LNCaP clone FGC (cell line): Measurements from ENCODE around the gene CPA2.

Experiments used
- DNase-seq: peaks from one replicate; pipeline ENCODE4 v3.0.0-alpha.2; 2011; ENCODE audit warnings: low read depth
- H3K4me3 ChIP-seq: 2 replicates; pipeline ENCODE4 v1.5.1; 2011; ENCODE audit warnings: mild to moderate bottlenecking, low read depth, low read length, control low read depth
- TF ChIP-seq, protein P1 (sequence below): IDR thresholded peaks from 2 replicates; pipeline ENCODE4 v1.5.1; 2012; ENCODE audit warnings: mild to moderate bottlenecking; ENCODE audit not compliant: control insufficient read depth, insufficient read depth; ENCODE audit errors: extremely low read depth

The CPA2 gene

GRCh38 chr7:130294314-130294713 is 27.7 kb downstream of the CPA2 start:
- TF ChIP-seq, protein P1, sequence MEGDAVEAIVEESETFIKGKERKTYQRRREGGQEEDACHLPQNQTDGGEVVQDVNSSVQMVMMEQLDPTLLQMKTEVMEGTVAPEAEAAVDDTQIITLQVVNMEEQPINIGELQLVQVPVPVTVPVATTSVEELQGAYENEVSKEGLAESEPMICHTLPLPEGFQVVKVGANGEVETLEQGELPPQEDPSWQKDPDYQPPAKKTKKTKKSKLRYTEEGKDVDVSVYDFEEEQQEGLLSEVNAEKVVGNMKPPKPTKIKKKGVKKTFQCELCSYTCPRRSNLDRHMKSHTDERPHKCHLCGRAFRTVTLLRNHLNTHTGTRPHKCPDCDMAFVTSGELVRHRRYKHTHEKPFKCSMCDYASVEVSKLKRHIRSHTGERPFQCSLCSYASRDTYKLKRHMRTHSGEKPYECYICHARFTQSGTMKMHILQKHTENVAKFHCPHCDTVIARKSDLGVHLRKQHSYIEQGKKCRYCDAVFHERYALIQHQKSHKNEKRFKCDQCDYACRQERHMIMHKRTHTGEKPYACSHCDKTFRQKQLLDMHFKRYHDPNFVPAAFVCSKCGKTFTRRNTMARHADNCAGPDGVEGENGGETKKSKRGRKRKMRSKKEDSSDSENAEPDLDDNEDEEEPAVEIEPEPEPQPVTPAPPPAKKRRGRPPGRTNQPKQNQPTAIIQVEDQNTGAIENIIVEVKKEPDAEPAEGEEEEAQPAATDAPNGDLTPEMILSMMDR = no peak
- H3K4me3 ChIP-seq = no peak overlapping the region
- DNase-seq = no peak

- DNase-seq = no peak
- H3K4me3 ChIP-seq = no peak overlapping the region
- TF ChIP-seq, protein P1 = no peak
Measured at GRCh38 chr7:130296221-130296951, 29.7 kb downstream of the CPA2 start.

GRCh38 chr7:130297628-130298543 is 31.2 kb downstream of the CPA2 start:
- DNase-seq = no peak
- no peak overlapping the region for H3K4me3 ChIP-seq
- TF ChIP-seq, protein P1 = no peak

- TF ChIP-seq, protein P1 = no peak
- DNase-seq = no peak
- no peak overlapping the region for H3K4me3 ChIP-seq
Measured at GRCh38 chr7:130298544-130299326, 32.1 kb downstream of the CPA2 start.

- no peak for DNase-seq
- TF ChIP-seq, protein P1 = no peak
- no peak overlapping the region for H3K4me3 ChIP-seq
Measured at GRCh38 chr7:130299866-130300265, 33.2 kb downstream of the CPA2 start.

- TF ChIP-seq, protein P1 = no peak
- H3K4me3 ChIP-seq = no peak overlapping the region
- DNase-seq = no peak
Measured at GRCh38 chr7:130301501-130302020, 34.9 kb downstream of the CPA2 start.
